HepG2 (cell line): Measurements from ENCODE around the gene BMX. TPM values are rescaled to one million over a fixed set of nuclear protein-coding genes. Genes with fewer than 3 reads are reported as not detected.

ENCODE experiments used
- ATAC-seq: fragments of 200-7000 bp; cut with Tn5 transposase; 3 replicates; pipeline ENCODE4 v1.9.1; 2020; ENCODE audit warnings: mild to moderate bottlenecking, moderate library complexity
- BruUV-seq: library from RNA; stranded (reverse); fragments of 400-500 nt; replicated peaks from 2 replicates; lab custom pipeline; 2021; lab: Mats Ljungman, UMichigan
- CTCF ChIA-PET: fragments of 300-600 bp; formaldehyde crosslinking; extraction: SDS; loops from one replicate; lab custom pipeline; 2021; ENCODE audit warnings: low total read pairs, inconsistent platforms, low intra/inter-chr PET ratio; lab: Yijun Ruan, JAX
- POLR2A ChIA-PET: fragments of 350-600 bp; sonication (Branson Sonifier 250); formaldehyde crosslinking; loops from one replicate; lab custom pipeline; 2020; ENCODE audit warnings: antibody characterized with exemption, inconsistent platforms; lab: Yijun Ruan, JAX
- DNase-seq: peaks from one replicate; pipeline ENCODE4 v3.0.0-alpha.2; 2015; ENCODE audit warnings: low spot score
- FAIRE-seq: peaks from 3 replicates; lab custom pipeline; 2011; peaks lifted over from hg19 to GRCh38; lab: Jason Lieb, UNC
- H2AFZ ChIP-seq: one replicate; pipeline ENCODE4 v1.6.1; 2011; ENCODE audit warnings: low read length, inconsistent platforms
- H3K27ac ChIP-seq: fragments of 300-600 bp; 3 replicates; pipeline ENCODE4 v1.8.0; 2011; ENCODE audit warnings: mixed run types, mild to moderate bottlenecking, mixed read lengths, low read length, inconsistent platforms; ENCODE audit not compliant: insufficient read depth; ENCODE audit errors: extremely low read length
- H3K27me3 ChIP-seq, 2 experiments: fragments of 200-600 bp in 1 of 2; 2 replicates in 1 of 2; 3 replicates in 1 of 2; pipeline versions ENCODE4 v1.6.0 to v1.8.0; 2011; ENCODE audit warnings: low read length in 2 of 2, mild to moderate bottlenecking in 2 of 2, moderate library complexity in 2 of 2, inconsistent platforms in 1 of 2; ENCODE audit not compliant: insufficient read depth in 2 of 2, control insufficient read depth in 1 of 2
- H3K36me3 ChIP-seq, 2 experiments: fragments of 200-600 bp in 1 of 2; replicated peaks in 1 of 2; 2 replicates in 1 of 2; 3 replicates in 1 of 2; pipeline versions ENCODE4 v1.5.1 to v1.8.0; 2011; ENCODE audit warnings: low read length in 2 of 2, inconsistent platforms in 1 of 2; ENCODE audit not compliant: insufficient read depth in 2 of 2, control insufficient read depth in 1 of 2
- H3K4me1 ChIP-seq: 2 replicates; pipeline ENCODE4 v1.5.1; 2012; ENCODE audit warnings: low read length, inconsistent platforms; ENCODE audit not compliant: insufficient read depth
- H3K4me2 ChIP-seq: 2 replicates; pipeline ENCODE4 v1.6.0; 2011; ENCODE audit warnings: low read depth, low read length, inconsistent platforms
- H3K4me3 ChIP-seq, 3 experiments: fragments of 200-600 bp in 1 of 3; sonication (generic), shearing (Covaris generic) in 1 of 3; replicated peaks in 1 of 3; 2 replicates each; pipeline ENCODE4 v1.5.1; 2011 to 2016; ENCODE audit warnings: low read length in 3 of 3, inconsistent platforms in 2 of 3, low read depth in 2 of 3, mild to moderate bottlenecking in 2 of 3, control low read depth in 1 of 3, mixed read lengths in 1 of 3; ENCODE audit not compliant: insufficient read depth in 1 of 3
- H3K79me2 ChIP-seq: one replicate; pipeline ENCODE4 v1.6.1; 2011; ENCODE audit warnings: low read length, inconsistent platforms; ENCODE audit not compliant: insufficient read depth
- H3K9ac ChIP-seq: 2 replicates; pipeline ENCODE4 v1.6.0; 2011; ENCODE audit warnings: mild to moderate bottlenecking, low read depth, low read length, inconsistent platforms; ENCODE audit not compliant: insufficient read depth
- H3K9me3 ChIP-seq: 2 replicates; pipeline ENCODE4 v1.5.1; 2012; ENCODE audit warnings: mild to moderate bottlenecking, low read length
- H4K20me1 ChIP-seq: 2 replicates; pipeline ENCODE4 v1.6.0; 2011; ENCODE audit warnings: inconsistent platforms, mild to moderate bottlenecking, low read length, moderate library complexity; ENCODE audit not compliant: insufficient read depth
- ARID4A ChIP-seq: sonication (generic); formaldehyde crosslinking; IDR thresholded peaks from 2 replicates; pipeline ENCODE4 v1.5.0; 2020; ENCODE audit warnings: mild to moderate bottlenecking, missing genetic modification reagents, borderline replicate concordance
- ZNF33B ChIP-seq: sonication (generic); formaldehyde crosslinking; IDR thresholded peaks from 2 replicates; pipeline ENCODE4 v1.5.1; 2020; ENCODE audit warnings: mild to moderate bottlenecking, missing genetic modification reagents
- in situ Hi-C: cut with HindIII; loops from 2 replicates; pipeline ENCODE4 v1.10.0; 2017; ENCODE audit warnings: low pct_unique_long_range_greater_than_20kb; ENCODE audit not compliant: extremely low pct_ligation_motif_present
- intact Hi-C: fragments of 100-400 bp; cut with micrococcal nuclease; formaldehyde crosslinking; loops from one replicate; pipeline ENCODE4 v1.10.0; 2022; ENCODE audit not compliant: unreplicated experiment
- polyA plus RNA-seq, 8 experiments: library from polyadenylated mRNA; depleted of rRNA in 3 of 8; stranded (reverse) in 7 of 8; unstranded in 1 of 8; fragments of >200 nt; fragmentation: Illumina TruSeq in 4 of 8; extraction: Trizol in 4 of 8; gene quantifications; 2 replicates each; pipeline versions ENCODE4 v1.2.1 to v1.2.3, GENCODE V29; 2011 to 2016; ENCODE audit warnings: low read depth in 4 of 8, missing spikeins in 1 of 8, mixed read lengths in 1 of 8; ENCODE audit not compliant: insufficient read depth in 1 of 8
- total RNA-seq, 5 experiments: library from RNA; depleted of rRNA; stranded (reverse); fragments of >200 nt; fragmentation: Illumina TruSeq; extraction: Trizol; gene quantifications; 2 replicates each; pipeline ENCODE4 v1.2.3, GENCODE V29; 2016; ENCODE audit warnings: low read depth in 1 of 5
- TF ChIP-seq, protein P1 (sequence below): sonication (generic); formaldehyde crosslinking; IDR thresholded peaks from 2 replicates; pipeline ENCODE4 v1.4.0; 2020; ENCODE audit warnings: missing genetic modification reagents, borderline replicate concordance

The BMX gene
- total and polyA plus RNA-seq, 2 of the 13 experiments (the other 11 are each of a cell fraction or from before 2014, with no cell fraction given), result not detected

DNA sequence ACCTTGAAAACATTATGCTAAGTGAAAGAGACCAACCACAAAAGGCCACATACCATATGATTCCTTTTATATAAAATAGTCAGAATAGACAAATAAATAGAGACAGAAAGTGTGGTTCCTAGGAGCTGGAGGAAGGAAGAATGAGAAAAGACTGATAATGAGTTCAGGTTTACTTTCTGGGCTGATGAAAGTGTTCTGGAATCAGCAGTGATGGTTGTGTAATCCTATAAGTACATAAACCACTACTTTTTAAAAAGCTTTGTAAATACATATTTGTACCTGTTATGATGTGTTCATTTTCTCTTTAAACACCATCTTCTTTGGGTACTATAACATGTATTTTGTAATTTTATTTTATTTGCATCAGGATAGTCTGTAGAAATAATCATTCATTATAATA lies 28.1 kb upstream of the BMX start:
- H3K79me2 ChIP-seq, result no peaks in the 10 kb centered on the region

More for the DNA sequence above, 28.1 kb upstream of the BMX start:
- FAIRE-seq (no peak), ATAC-seq (no peak), DNase-seq (no peak)
- CTCF ChIA-PET, result no interaction called here
- no TSS peak for BruUV-seq
- Histone ChIP-seq H2AFZ (no peak overlapping the region), H3K4me3 (no peak overlapping the region), H4K20me1 (no peaks in the 10 kb centered on the region), H3K9ac (no peak overlapping the region), H3K36me3 (no peaks in the 10 kb centered on the region), H3K27ac (no peak overlapping the region), H3K4me1 (no peaks in the 10 kb centered on the region), H3K27me3 (no peaks in the 10 kb centered on the region), H3K4me2 (no peak overlapping the region), H3K9me3 (no peaks in the 10 kb centered on the region)
- POLR2A ChIA-PET, result no interaction called here
- TF ChIP-seq ZNF33B (CRISPR knock-in tag) (no peak), ARID4A (CRISPR knock-in tag) (no peak)
- TF ChIP-seq, protein P1, sequence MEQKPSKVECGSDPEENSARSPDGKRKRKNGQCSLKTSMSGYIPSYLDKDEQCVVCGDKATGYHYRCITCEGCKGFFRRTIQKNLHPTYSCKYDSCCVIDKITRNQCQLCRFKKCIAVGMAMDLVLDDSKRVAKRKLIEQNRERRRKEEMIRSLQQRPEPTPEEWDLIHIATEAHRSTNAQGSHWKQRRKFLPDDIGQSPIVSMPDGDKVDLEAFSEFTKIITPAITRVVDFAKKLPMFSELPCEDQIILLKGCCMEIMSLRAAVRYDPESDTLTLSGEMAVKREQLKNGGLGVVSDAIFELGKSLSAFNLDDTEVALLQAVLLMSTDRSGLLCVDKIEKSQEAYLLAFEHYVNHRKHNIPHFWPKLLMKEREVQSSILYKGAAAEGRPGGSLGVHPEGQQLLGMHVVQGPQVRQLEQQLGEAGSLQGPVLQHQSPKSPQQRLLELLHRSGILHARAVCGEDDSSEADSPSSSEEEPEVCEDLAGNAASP (CRISPR knock-in tag), result no peak
- in situ Hi-C loops, result no loop called here
- intact Hi-C loops, result no loop called here
